SKM-1 treated with dmso at 0.1 percent for 144 hours (cell line): ENCODE measurements around the gene ATCAY.

Experiments
- DNase-seq: peaks from one replicate; lab custom pipeline; 2025; ENCODE audit not compliant: unreplicated experiment; lab: John Stamatoyannopoulos, UW

Gene ATCAY

GRCh38 chr19:3880471-3881271 is at the start of gene ATCAY:
Gene ATCAY (plus strand): TSS chr19:3880685. CDS start chr19:3885768, 5,083 bp downstream.
- DNase-seq: no peak

GRCh38 chr19:3831601-3832000 is 48.9 kb upstream of the ATCAY start:
- DNase-seq: no peak

- DNase-seq: no peak
Measured at GRCh38 chr19:3832001-3832400, 48.5 kb upstream of the ATCAY start.

- no peak for DNase-seq
Measured at GRCh38 chr19:3833578-3834348, 46.7 kb upstream of the ATCAY start.

GRCh38 chr19:3834349-3835054 is 46.0 kb upstream of the ATCAY start:
- no peak for DNase-seq

GRCh38 chr19:3835055-3835435 is 45.4 kb upstream of the ATCAY start:
- DNase-seq: no peak

- DNase-seq: no peak
Measured at GRCh38 chr19:3836887-3837286, 43.6 kb upstream of the ATCAY start.

GRCh38 chr19:3837332-3837731 is 43.2 kb upstream of the ATCAY start:
- DNase-seq: no peak

GRCh38 chr19:3837922-3838321 is 42.6 kb upstream of the ATCAY start:
- DNase-seq: no peak

GRCh38 chr19:3838661-3839060 is 41.8 kb upstream of the ATCAY start:
- DNase-seq: no peak

- DNase-seq: no peak
Measured at GRCh38 chr19:3839941-3840340, 40.5 kb upstream of the ATCAY start.

- DNase-seq: no peak
Measured at GRCh38 chr19:3840804-3841203, 39.7 kb upstream of the ATCAY start.

GRCh38 chr19:3842948-3843347 is 37.5 kb upstream of the ATCAY start:
- no peak for DNase-seq

- DNase-seq: no peak
Measured at GRCh38 chr19:3844596-3844995, 35.9 kb upstream of the ATCAY start.

- peak; percentile 68 for DNase-seq
Measured at GRCh38 chr19:3849092-3849491, 31.4 kb upstream of the ATCAY start.

GRCh38 chr19:3849787-3850186 is 30.7 kb upstream of the ATCAY start:
- DNase-seq: no peak

GRCh38 chr19:3850320-3850972 is 30.0 kb upstream of the ATCAY start:
- DNase-seq: no peak

- DNase-seq: no peak
Measured at GRCh38 chr19:3851254-3852176, 29.0 kb upstream of the ATCAY start.

- no peak for DNase-seq
Measured at GRCh38 chr19:3852177-3852511, 28.3 kb upstream of the ATCAY start.

GRCh38 chr19:3852614-3853254 is 27.8 kb upstream of the ATCAY start:
- peak; percentile 37 for DNase-seq
